K562 (cell line): ENCODE results near the gene ZNF862. TPM values are rescaled to one million over a fixed set of nuclear protein-coding genes. Genes with fewer than 3 reads are reported as not detected.

Experiments
- GATA2 ChIP-seq: sonication (generic); formaldehyde crosslinking; IDR thresholded peaks from 2 replicates; pipeline ENCODE4 v1.4.0; 2020; ENCODE audit warnings: mild to moderate bottlenecking, missing genetic modification reagents
- KDM5B ChIP-seq: fragments of 200-600 bp; sonication (generic); IDR thresholded peaks from 2 replicates; pipeline ENCODE4 v1.6.1; 2012; ENCODE audit warnings: low read depth, mild to moderate bottlenecking, moderate library complexity, low read length, control low read depth, inconsistent platforms; ENCODE audit not compliant: insufficient replicate concordance
- NCOA1 ChIP-seq: fragments of 450-650 bp; IDR thresholded peaks from 2 replicates; pipeline ENCODE4 v1.6.1; 2016; ENCODE audit warnings: low read depth
- NR2C2 ChIP-seq, 2 experiments: fragments of 200-800 bp in 1 of 2; sonication (Bioruptor generic) in 1 of 2; sonication (generic) in 1 of 2; formaldehyde crosslinking in 1 of 2; IDR thresholded peaks; 2 replicates each; pipeline versions ENCODE4 v1.6.1 to v1.8.0; 2016 to 2022; ENCODE audit warnings: mild to moderate bottlenecking in 1 of 2, missing compliant biosample characterization in 1 of 2, missing genetic modification characterization in 1 of 2, missing genetic modification reagents in 1 of 2
- POLR3A ChIP-seq: IDR thresholded peaks from 2 replicates; pipeline ENCODE4 v1.6.1; 2011; ENCODE audit warnings: borderline replicate concordance, mild to moderate bottlenecking, moderate library complexity; ENCODE audit not compliant: insufficient read length, insufficient read depth; ENCODE audit errors: extremely low read depth
- PURB ChIP-seq: sonication (generic); formaldehyde crosslinking; IDR thresholded peaks from 2 replicates; pipeline ENCODE4 v1.9.0; 2021; ENCODE audit warnings: low read depth, mild to moderate bottlenecking, missing genetic modification reagents
- RAD51 ChIP-seq: fragments of 450-650 bp; IDR thresholded peaks from 2 replicates; pipeline ENCODE4 v1.7.1; 2016; ENCODE audit warnings: low read depth, mild to moderate bottlenecking, borderline replicate concordance
- ZNF347 ChIP-seq: fragments of 450-650 bp; formaldehyde crosslinking; IDR thresholded peaks from 2 replicates; pipeline ENCODE4 v1.4.0; 2020; ENCODE audit warnings: low read depth, mild to moderate bottlenecking, moderate library complexity
- polyA plus RNA-seq, 8 experiments: library from polyadenylated mRNA; depleted of rRNA in 4 of 8; stranded (reverse) in 5 of 8; unstranded in 3 of 8; fragments of >200 nt; fragmentation: Nextera tagmentation in 2 of 8; fragmentation: Illumina TruSeq in 1 of 8; extraction: Ambion mirVana in 2 of 8; extraction: Trizol in 1 of 8; gene quantifications; 2 replicates each; pipeline versions ENCODE4 v1.2.1 to v1.2.3, GENCODE V29; 2011 to 2014; ENCODE audit warnings: inconsistent platforms in 1 of 8, missing spikeins in 1 of 8
- total RNA-seq, 7 experiments: library from RNA; depleted of rRNA in 6 of 7; stranded (reverse); fragments of >200 nt in 6 of 7; fragmentation: Illumina TruSeq in 2 of 7; extraction: Trizol in 2 of 7; gene quantifications; 2 replicates each; pipeline versions ENCODE4 v1.2.1 to v1.2.3, GENCODE V29; 2011 to 2021; ENCODE audit warnings: low replicate concordance in 1 of 7
- TF ChIP-seq, protein P1 (sequence below), 2 experiments: fragments of 450-650 bp; IDR thresholded peaks; 2 replicates each; pipeline ENCODE4 v1.6.1; 2016; ENCODE audit warnings: mild to moderate bottlenecking in 2 of 2, borderline replicate concordance in 1 of 2, low read depth in 1 of 2, moderate library complexity in 1 of 2
- TF ChIP-seq, protein P2 (sequence below): fragments of 450-650 bp; formaldehyde crosslinking; IDR thresholded peaks from 2 replicates; pipeline ENCODE4 v1.4.0; 2020; ENCODE audit warnings: mild to moderate bottlenecking, mixed read lengths
- TF ChIP-seq, protein P3 (sequence below): fragments of 250-450 bp; sonication (Bioruptor Pico); IDR thresholded peaks from 2 replicates; pipeline ENCODE4 v1.4.0; 2020
- TF ChIP-seq, protein P4 (sequence below): IDR thresholded peaks from 3 replicates; pipeline ENCODE4 v1.6.1; 2011; ENCODE audit warnings: borderline replicate concordance, mild to moderate bottlenecking; ENCODE audit not compliant: insufficient read length, insufficient read depth

Gene ZNF862
- total and polyA plus RNA-seq, 9 of the 15 experiments (the other 6 are each of a cell fraction or from before 2014, with no cell fraction given) = 1.1 to 3.9 (median 2.6) TPM

DNA sequence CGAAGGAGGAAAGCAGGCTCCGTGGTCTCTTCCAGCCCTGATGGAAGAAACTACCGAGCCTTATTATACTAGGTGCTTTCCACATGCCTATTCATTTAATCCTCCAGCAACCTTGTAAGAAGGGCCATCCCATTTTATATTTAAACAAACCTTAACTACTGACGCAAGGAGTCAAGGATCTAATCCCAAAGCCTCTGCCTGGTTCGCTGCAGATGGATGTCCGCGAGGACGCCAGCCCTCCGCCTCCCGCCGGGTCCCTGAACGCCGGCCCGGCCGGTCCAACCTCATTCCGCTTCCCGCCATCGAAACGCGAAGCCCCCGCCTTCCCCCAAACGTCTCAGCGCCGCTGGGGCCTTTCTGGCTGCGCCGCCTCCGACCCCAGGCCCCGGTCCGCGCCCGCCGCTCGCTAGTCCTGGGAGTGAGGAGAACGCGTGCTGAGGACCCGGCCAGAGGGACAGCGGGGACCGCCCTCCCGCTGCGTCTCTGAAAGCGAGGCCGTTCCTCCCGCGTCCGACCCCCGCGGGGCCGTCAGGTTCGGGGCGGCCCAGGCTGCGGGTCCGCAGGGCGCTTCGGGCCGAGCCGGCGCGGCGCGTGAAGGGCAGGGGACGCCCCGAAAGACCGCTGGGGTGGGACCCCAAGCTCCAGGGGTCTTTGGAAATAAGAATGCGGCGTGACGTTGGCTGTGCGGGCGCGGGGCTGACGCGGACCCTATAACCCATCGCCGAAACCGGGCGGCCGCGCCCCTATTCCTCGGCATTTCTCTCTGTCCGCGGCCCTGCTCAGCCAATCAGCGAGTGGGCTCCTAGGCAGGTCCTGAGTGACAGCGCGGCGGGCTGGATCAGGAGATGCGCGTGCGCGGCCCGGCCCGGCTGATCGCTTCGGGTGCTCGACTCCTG lies 35.1 kb downstream of the ZNF862 start, which contains the start of gene ATP6V0E2 (continued):
- TF ChIP-seq, protein P1, sequence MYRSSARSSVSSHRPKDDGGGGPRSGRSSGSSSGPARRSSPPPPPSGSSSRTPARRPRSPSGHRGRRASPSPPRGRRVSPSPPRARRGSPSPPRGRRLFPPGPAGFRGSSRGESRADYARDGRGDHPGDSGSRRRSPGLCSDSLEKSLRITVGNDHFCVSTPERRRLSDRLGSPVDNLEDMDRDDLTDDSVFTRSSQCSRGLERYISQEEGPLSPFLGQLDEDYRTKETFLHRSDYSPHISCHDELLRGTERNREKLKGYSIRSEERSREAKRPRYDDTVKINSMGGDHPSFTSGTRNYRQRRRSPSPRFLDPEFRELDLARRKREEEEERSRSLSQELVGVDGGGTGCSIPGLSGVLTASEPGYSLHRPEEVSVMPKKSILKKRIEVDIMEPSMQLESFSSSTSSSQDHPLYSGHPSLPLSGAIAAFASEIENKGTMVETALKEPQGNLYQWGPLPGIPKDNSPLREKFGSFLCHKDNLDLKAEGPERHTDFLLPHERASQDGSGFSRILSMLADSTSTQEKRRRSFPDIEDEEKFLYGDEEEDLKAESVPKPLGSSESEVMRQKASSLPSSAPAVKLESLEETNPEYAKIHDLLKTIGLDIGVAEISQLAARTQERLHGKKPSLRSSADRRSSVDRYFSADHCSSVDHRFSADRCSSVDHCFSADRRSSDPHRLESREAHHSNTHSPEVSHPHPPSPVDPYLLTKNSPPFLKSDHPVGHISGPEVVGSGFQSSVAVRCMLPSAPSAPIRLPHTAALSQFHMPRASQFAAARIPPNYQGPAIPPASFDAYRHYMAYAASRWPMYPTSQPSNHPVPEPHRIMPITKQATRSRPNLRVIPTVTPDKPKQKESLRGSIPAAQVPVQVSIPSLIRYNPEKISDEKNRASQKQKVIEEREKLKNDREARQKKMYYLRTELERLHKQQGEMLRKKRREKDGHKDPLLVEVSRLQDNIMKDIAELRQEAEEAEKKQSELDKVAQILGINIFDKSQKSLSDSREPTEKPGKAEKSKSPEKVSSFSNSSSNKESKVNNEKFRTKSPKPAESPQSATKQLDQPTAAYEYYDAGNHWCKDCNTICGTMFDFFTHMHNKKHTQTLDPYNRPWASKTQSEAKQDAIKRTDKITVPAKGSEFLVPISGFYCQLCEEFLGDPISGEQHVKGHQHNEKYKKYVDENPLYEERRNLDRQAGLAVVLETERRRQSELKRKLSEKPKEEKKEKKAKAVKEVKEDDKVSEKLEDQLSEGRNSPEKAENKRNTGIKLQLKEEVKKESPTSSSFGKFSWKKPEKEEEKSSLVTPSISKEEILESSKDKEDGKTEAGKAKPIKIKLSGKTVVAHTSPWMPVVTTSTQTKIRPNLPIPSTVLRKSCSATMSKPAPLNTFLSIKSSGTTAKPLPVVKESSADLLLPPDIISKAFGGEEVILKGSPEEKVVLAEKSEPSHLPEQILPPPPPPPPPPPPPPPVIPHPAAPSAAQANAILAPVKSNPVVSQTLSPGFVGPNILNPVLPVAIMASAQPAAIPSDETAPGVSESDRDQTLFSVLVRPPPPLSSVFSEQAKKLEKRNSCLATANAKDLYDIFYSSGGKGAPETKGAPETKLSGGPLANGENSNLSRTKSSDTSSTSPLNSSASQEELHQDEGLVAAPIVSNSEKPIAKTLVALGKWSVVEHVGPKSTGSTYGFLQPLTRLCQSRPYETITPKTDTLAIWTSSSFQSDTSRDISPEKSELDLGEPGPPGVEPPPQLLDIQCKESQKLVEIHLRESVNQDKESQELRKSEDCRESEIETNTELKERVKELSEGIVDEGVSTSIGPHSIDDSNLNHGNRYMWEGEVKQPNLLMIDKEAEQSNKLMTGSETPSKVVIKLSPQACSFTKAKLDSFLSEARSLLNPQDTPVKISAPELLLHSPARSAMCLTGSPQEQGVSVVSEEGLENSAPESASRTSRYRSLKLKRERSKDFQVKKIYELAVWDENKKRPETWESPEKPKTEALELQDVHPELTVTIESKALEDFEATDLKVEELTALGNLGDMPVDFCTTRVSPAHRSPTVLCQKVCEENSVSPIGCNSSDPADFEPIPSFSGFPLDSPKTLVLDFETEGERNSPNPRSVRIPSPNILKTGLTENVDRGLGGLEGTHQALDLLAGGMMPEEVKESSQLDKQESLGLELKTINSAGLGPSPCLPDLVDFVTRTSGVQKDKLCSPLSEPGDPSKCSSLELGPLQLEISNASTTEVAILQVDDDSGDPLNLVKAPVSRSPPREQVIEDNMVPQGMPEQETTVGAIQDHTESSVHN (IDR thresholded peaks at IDR 0.05; ENCODE audit: borderline replicate concordance in 1 of 2, low read depth in 1 of 2) = no peak
- TF ChIP-seq KDM5B = peak; percentile 63
- TF ChIP-seq ZNF347 (CRISPR knock-in tag) = no peak
- TF ChIP-seq NR2C2 (CRISPR knock-in tag; IDR thresholded peaks at IDR 0.05) = 0 out of 2 replicates have a peak, but pooled peaks have one; percentile 40
- peak; percentile 45; the same call in 1 of the 2 replicates for TF ChIP-seq NR2C2 (tag; IDR thresholded peaks at IDR 0.05)
- no peak for TF ChIP-seq NCOA1
- no peak for TF ChIP-seq POLR3A
- TF ChIP-seq, protein P2, sequence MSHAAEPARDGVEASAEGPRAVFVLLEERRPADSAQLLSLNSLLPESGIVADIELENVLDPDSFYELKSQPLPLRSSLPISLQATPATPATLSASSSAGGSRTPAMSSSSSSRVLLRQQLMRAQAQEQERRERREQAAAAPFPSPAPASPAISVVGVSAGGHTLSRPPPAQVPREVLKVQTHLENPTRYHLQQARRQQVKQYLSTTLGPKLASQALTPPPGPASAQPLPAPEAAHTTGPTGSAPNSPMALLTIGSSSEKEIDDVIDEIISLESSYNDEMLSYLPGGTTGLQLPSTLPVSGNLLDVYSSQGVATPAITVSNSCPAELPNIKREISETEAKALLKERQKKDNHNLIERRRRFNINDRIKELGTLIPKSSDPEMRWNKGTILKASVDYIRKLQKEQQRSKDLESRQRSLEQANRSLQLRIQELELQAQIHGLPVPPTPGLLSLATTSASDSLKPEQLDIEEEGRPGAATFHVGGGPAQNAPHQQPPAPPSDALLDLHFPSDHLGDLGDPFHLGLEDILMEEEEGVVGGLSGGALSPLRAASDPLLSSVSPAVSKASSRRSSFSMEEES (CRISPR knock-in tag) = no peak
- TF ChIP-seq, protein P3, sequence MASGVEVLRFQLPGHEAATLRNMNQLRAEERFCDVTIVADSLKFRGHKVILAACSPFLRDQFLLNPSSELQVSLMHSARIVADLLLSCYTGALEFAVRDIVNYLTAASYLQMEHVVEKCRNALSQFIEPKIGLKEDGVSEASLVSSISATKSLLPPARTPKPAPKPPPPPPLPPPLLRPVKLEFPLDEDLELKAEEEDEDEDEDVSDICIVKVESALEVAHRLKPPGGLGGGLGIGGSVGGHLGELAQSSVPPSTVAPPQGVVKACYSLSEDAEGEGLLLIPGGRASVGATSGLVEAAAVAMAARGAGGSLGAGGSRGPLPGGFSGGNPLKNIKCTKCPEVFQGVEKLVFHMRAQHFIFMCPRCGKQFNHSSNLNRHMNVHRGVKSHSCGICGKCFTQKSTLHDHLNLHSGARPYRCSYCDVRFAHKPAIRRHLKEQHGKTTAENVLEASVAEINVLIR (CRISPR knock-in tag) = no peak
- TF ChIP-seq, protein P4, sequence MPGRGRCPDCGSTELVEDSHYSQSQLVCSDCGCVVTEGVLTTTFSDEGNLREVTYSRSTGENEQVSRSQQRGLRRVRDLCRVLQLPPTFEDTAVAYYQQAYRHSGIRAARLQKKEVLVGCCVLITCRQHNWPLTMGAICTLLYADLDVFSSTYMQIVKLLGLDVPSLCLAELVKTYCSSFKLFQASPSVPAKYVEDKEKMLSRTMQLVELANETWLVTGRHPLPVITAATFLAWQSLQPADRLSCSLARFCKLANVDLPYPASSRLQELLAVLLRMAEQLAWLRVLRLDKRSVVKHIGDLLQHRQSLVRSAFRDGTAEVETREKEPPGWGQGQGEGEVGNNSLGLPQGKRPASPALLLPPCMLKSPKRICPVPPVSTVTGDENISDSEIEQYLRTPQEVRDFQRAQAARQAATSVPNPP = no peak
- no peak for TF ChIP-seq RAD51
- TF ChIP-seq PURB (CRISPR knock-in tag) = no peak
- TF ChIP-seq GATA2 = no peak
